ENCODE data around the gene RAB20. TPM values are rescaled to one million over a fixed set of nuclear protein-coding genes. Genes with fewer than 3 reads are reported as not detected.

RAB20 gene
- total and polyA plus RNA-seq, 2 of the 8 experiments (the other 6 are each of a cell fraction or from before 2014, with no cell fraction given) = 14.8 to 27.9 TPM

GRCh38 chr13:110566171-110566570 lies 4.6 kb upstream of the RAB20 start:
- H4K20me1 ChIP-seq (replicated peaks in 1 of 2; ENCODE audit: control insufficient read depth in 1 of 2, insufficient read depth in 2 of 2, low read length in 2 of 2) = no peaks in the 10 kb centered on the region
- WGBS, 2 experiments (ENCODE audit: extremely low coverage in 1 of 2, insufficient coverage in 1 of 2, insufficient read length in 1 of 2, insufficient replicate concordance in 2 of 2, low coverage in 1 of 2, low lambda C conversion rate in 2 of 2, missing lambda C conversion rate in 1 of 2) = 85% methylated on average over 9 of the region's 9 CpGs; no CpG with 5 or more reads in 1 of the 2 experiments
- peaks cover 3% of the 10 kb centered on the region in 4 experiments; a peak in 5 of 7 replicates for H3K4me1 ChIP-seq (replicated peaks in 1 of 4; ENCODE audit: control insufficient read depth in 3 of 4, insufficient read depth in 4 of 4, low read length in 3 of 4)
- POLR2A ChIA-PET (ENCODE audit: partially characterized antibody) = no interaction called here
- no peak overlapping the region for H3K56ac ChIP-seq (replicated peaks; ENCODE audit: insufficient read length, low read depth, low read length)
- DNase-seq (ENCODE audit: low read depth in 1 of 2, low spot score in 2 of 2) (no peak), FAIRE-seq (no peak)
- H2AFZ ChIP-seq (ENCODE audit: low read length) = no peak overlapping the region
- no peak overlapping the region for H4K8ac ChIP-seq (ENCODE audit: extremely low read depth, insufficient read depth, low read length)
- H3K79me1 ChIP-seq (ENCODE audit: low read depth, low read length) = no peaks in the 10 kb centered on the region
- H3K9ac ChIP-seq (replicated peaks in 1 of 4; ENCODE audit: extremely low read depth in 1 of 4, low read depth in 3 of 4, low read length in 3 of 4) = no peak overlapping the region
- H3K4me2 ChIP-seq (ENCODE audit: insufficient read depth in 1 of 2, low read depth in 2 of 2, low read length in 2 of 2) = no peak overlapping the region
- peaks cover 0 to 7% (median 2%) of the 10 kb centered on the region in 4 experiments; a peak in 3 of 7 replicates for H3K27me3 ChIP-seq (replicated peaks in 1 of 4; ENCODE audit: control insufficient read depth in 3 of 4, extremely low read depth in 1 of 4, insufficient read depth in 3 of 4, low read length in 3 of 4)
- H4K91ac ChIP-seq (replicated peaks; ENCODE audit: insufficient read length, low read length) = no peak overlapping the region
- CTCF ChIA-PET (ENCODE audit: partially characterized antibody) = interaction anchor here (0.8 to 1.3 kb wide), 5 partner anchors 11 to 371 kb away, joined by 3 to 8 read pairs (median 3); no protein-coding TSS in a partner anchor
- peaks cover 7% of the 10 kb centered on the region; the same call in 1 of the 2 replicates for H3K23me2 ChIP-seq (ENCODE audit: low read depth, low read length)
- H3K79me2 ChIP-seq (ENCODE audit: control insufficient read depth in 1 of 2, insufficient read depth in 2 of 2, low read length in 2 of 2) = no peaks in the 10 kb centered on the region
- no peak overlapping the region for H2BK120ac ChIP-seq (replicated peaks; ENCODE audit: low read depth, low read length)
- H3K4me3 ChIP-seq (ENCODE audit: extremely low read depth in 1 of 4, insufficient read depth in 2 of 4, low read depth in 3 of 4, low read length in 4 of 4) = no peak overlapping the region
- H3K4ac ChIP-seq (replicated peaks; ENCODE audit: insufficient read length, low read depth, low read length) = no peak overlapping the region
- no peak overlapping the region for H4K5ac ChIP-seq (ENCODE audit: insufficient read length, low read depth, low read length)
- H3K36me3 ChIP-seq (ENCODE audit: control insufficient read depth in 2 of 4, insufficient read depth in 4 of 4, low read length in 3 of 4) = no peaks in the 10 kb centered on the region
- H3K14ac ChIP-seq (ENCODE audit: insufficient read length) = no peak overlapping the region
- no peak overlapping the region for H3K27ac ChIP-seq (ENCODE audit: low read depth, low read length)
- no peak overlapping the region for H2BK20ac ChIP-seq (ENCODE audit: low read length)
- no peak overlapping the region for H2BK5ac ChIP-seq (ENCODE audit: low read depth, low read length)
- no peak for TF ChIP-seq BACH1 (IDR thresholded peaks at IDR 0.05; ENCODE audit: low read length)
- no peak overlapping the region for H2AK5ac ChIP-seq (ENCODE audit: low read depth, low read length)
- no peak overlapping the region for H3K23ac ChIP-seq (ENCODE audit: insufficient read length)
- no peak overlapping the region for H3K18ac ChIP-seq (ENCODE audit: extremely low read depth, low read length)
- no peak overlapping the region for H2BK15ac ChIP-seq (ENCODE audit: low read length)
- H3K9me3 ChIP-seq (ENCODE audit: insufficient read depth in 2 of 2, low read depth in 1 of 2, low read length in 1 of 2) = no peaks in the 10 kb centered on the region
- H2BK12ac ChIP-seq (ENCODE audit: low read depth, low read length) = no peak overlapping the region
